H1 (cell line): ENCODE data around the gene OR4A15. TPM values are rescaled to one million over a fixed set of nuclear protein-coding genes. Genes with fewer than 3 reads are reported as not detected.

ENCODE experiments used
- CTCF ChIA-PET: fragments of 300-600 bp; sonication (Branson Sonifier 250); formaldehyde crosslinking; loops from one replicate; lab custom pipeline; 2021; ENCODE audit not compliant: partially characterized antibody; lab: Charles Lee
- POLR2A ChIA-PET: fragments of 300-600 bp; sonication (Branson Sonifier 250); formaldehyde crosslinking; loops from one replicate; lab custom pipeline; 2021; ENCODE audit warnings: inconsistent platforms; ENCODE audit not compliant: partially characterized antibody; lab: Charles Lee
- DNase-seq, 2 experiments: peaks; one replicate each; pipeline versions ENCODE4 v3.0.0 to v3.0.0-alpha.2; 2010 to 2022; ENCODE audit warnings: low spot score in 2 of 2, low read depth in 1 of 2, mixed read lengths in 1 of 2
- FAIRE-seq: peaks from 2 replicates; lab custom pipeline; 2011; peaks lifted over from hg19 to GRCh38; lab: Jason Lieb, UNC
- H2AFZ ChIP-seq: 2 replicates; pipeline ENCODE4 v1.8.1; 2012; ENCODE audit warnings: low read length, inconsistent platforms
- H2AK5ac ChIP-seq: 2 replicates; pipeline ENCODE4 v1.6.1; 2013; ENCODE audit warnings: low read depth, low read length
- H2BK120ac ChIP-seq: replicated peaks from 2 replicates; pipeline ENCODE3; 2013; ENCODE audit warnings: low read depth, low read length, inconsistent platforms
- H2BK12ac ChIP-seq: 2 replicates; pipeline ENCODE4 v1.6.1; 2013; ENCODE audit warnings: low read depth, low read length
- H2BK15ac ChIP-seq: 2 replicates; pipeline ENCODE4 v1.6.1; 2013; ENCODE audit warnings: low read length
- H2BK20ac ChIP-seq: 2 replicates; pipeline ENCODE4 v1.6.1; 2013; ENCODE audit warnings: low read length
- H2BK5ac ChIP-seq: 2 replicates; pipeline ENCODE4 v1.6.1; 2013; ENCODE audit warnings: low read depth, low read length
- H3K14ac ChIP-seq: 2 replicates; pipeline ENCODE4 v1.6.1; 2013; ENCODE audit warnings: inconsistent platforms; ENCODE audit not compliant: insufficient read length
- H3K18ac ChIP-seq: 2 replicates; pipeline ENCODE4 v1.6.1; 2013; ENCODE audit warnings: low read length; ENCODE audit errors: extremely low read depth
- H3K23ac ChIP-seq: 2 replicates; pipeline ENCODE4 v1.6.1; 2013; ENCODE audit warnings: inconsistent platforms; ENCODE audit not compliant: insufficient read length
- H3K23me2 ChIP-seq: 2 replicates; pipeline ENCODE4 v1.6.1; 2013; ENCODE audit warnings: low read depth, low read length
- H3K27ac ChIP-seq: 2 replicates; pipeline ENCODE4 v1.6.1; 2011; ENCODE audit warnings: low read depth, low read length, inconsistent platforms
- H3K27me3 ChIP-seq, 4 experiments: replicated peaks in 1 of 4; 1 replicate in 1 of 4; 2 replicates in 3 of 4; pipeline versions ENCODE4 v1.6.1 to v1.8.1; 2011 to 2013; ENCODE audit warnings: low read length in 3 of 4, mild to moderate bottlenecking in 3 of 4, inconsistent platforms in 2 of 4, mixed read lengths in 2 of 4, moderate library complexity in 1 of 4; ENCODE audit not compliant: control insufficient read depth in 3 of 4, insufficient read depth in 3 of 4; ENCODE audit errors: extremely low read depth in 1 of 4
- H3K36me3 ChIP-seq, 4 experiments: 2 replicates each; pipeline versions ENCODE4 v1.6.1 to v1.8.1; 2011 to 2013; ENCODE audit warnings: mild to moderate bottlenecking in 4 of 4, low read length in 3 of 4, moderate library complexity in 2 of 4, control low read depth in 1 of 4, inconsistent platforms in 1 of 4; ENCODE audit not compliant: insufficient read depth in 4 of 4, control insufficient read depth in 2 of 4
- H3K4ac ChIP-seq: replicated peaks from 2 replicates; pipeline ENCODE3; 2013; ENCODE audit warnings: low read length, low read depth, mixed read lengths, inconsistent platforms; ENCODE audit not compliant: insufficient read length
- H3K4me1 ChIP-seq, 4 experiments: replicated peaks in 1 of 4; 1 replicate in 1 of 4; 2 replicates in 3 of 4; pipeline versions ENCODE4 v1.6.1 to v1.8.1; 2011 to 2013; ENCODE audit warnings: low read length in 3 of 4, inconsistent platforms in 2 of 4, mixed read lengths in 1 of 4; ENCODE audit not compliant: insufficient read depth in 4 of 4, control insufficient read depth in 3 of 4
- H3K4me2 ChIP-seq, 2 experiments: 2 replicates each; pipeline versions ENCODE4 v1.6.1 to v1.8.1; 2011 to 2013; ENCODE audit warnings: low read depth in 2 of 2, low read length in 2 of 2, control low read depth in 1 of 2, inconsistent platforms in 1 of 2, mild to moderate bottlenecking in 1 of 2; ENCODE audit not compliant: insufficient read depth in 1 of 2
- H3K4me3 ChIP-seq, 4 experiments: fragments of 200-600, 300-600 bp in 1 of 4; sonication (generic), shearing (Covaris generic), sonication (Bioruptor Twin) in 1 of 4; 2 replicates each; pipeline versions ENCODE4 v1.5.1 to v1.8.1; 2011 to 2016; ENCODE audit warnings: low read length in 4 of 4, low read depth in 3 of 4, control low read depth in 2 of 4, inconsistent platforms in 2 of 4, mild to moderate bottlenecking in 2 of 4, mixed read lengths in 1 of 4, moderate library complexity in 1 of 4; ENCODE audit not compliant: insufficient read depth in 2 of 4; ENCODE audit errors: extremely low read depth in 1 of 4
- H3K56ac ChIP-seq: replicated peaks from 2 replicates; pipeline ENCODE3; 2013; ENCODE audit warnings: low read depth, mild to moderate bottlenecking, mixed read lengths, low read length, inconsistent platforms; ENCODE audit not compliant: insufficient read length
- H3K79me1 ChIP-seq: 2 replicates; pipeline ENCODE4 v1.6.1; 2013; ENCODE audit warnings: low read depth, low read length, control low read depth
- H3K79me2 ChIP-seq, 2 experiments: 2 replicates each; pipeline versions ENCODE4 v1.6.1 to v1.8.1; 2012 to 2013; ENCODE audit warnings: low read length in 2 of 2, mild to moderate bottlenecking in 2 of 2, inconsistent platforms in 1 of 2; ENCODE audit not compliant: insufficient read depth in 2 of 2, control insufficient read depth in 1 of 2
- H3K9ac ChIP-seq, 4 experiments: replicated peaks in 1 of 4; 1 replicate in 1 of 4; 2 replicates in 3 of 4; pipeline versions ENCODE4 v1.6.1 to v1.8.1; 2011 to 2013; ENCODE audit warnings: low read depth in 3 of 4, low read length in 3 of 4, control low read depth in 2 of 4, mild to moderate bottlenecking in 2 of 4, moderate library complexity in 2 of 4, inconsistent platforms in 1 of 4; ENCODE audit errors: extremely low read depth in 1 of 4
- H3K9me3 ChIP-seq, 2 experiments: 2 replicates each; pipeline versions ENCODE4 v1.6.1 to v1.8.1; 2012 to 2013; ENCODE audit warnings: mild to moderate bottlenecking in 2 of 2, moderate library complexity in 2 of 2, control low read depth in 1 of 2, inconsistent platforms in 1 of 2, low read depth in 1 of 2, low read length in 1 of 2, mixed read lengths in 1 of 2; ENCODE audit not compliant: insufficient read depth in 2 of 2
- H4K20me1 ChIP-seq, 2 experiments: replicated peaks in 1 of 2; 2 replicates each; pipeline versions ENCODE3 to v1.8.1; 2011 to 2013; ENCODE audit warnings: inconsistent platforms in 2 of 2, low read length in 2 of 2, mild to moderate bottlenecking in 1 of 2; ENCODE audit not compliant: insufficient read depth in 2 of 2, control insufficient read depth in 1 of 2
- H4K5ac ChIP-seq: 2 replicates; pipeline ENCODE4 v1.6.1; 2013; ENCODE audit warnings: low read length, low read depth, mixed read lengths, inconsistent platforms; ENCODE audit not compliant: insufficient read length
- H4K8ac ChIP-seq: 2 replicates; pipeline ENCODE4 v1.8.0; 2013; ENCODE audit warnings: mild to moderate bottlenecking, moderate library complexity, low read length, inconsistent platforms; ENCODE audit not compliant: insufficient read depth; ENCODE audit errors: extremely low read depth
- H4K91ac ChIP-seq: replicated peaks from 2 replicates; pipeline ENCODE3; 2013; ENCODE audit warnings: low read length, mixed read lengths, inconsistent platforms; ENCODE audit not compliant: insufficient read length
- RAD21 ChIP-seq, 2 experiments: IDR thresholded peaks in 1 of 2; conservative IDR thresholded peaks in 1 of 2; 2 replicates each; pipeline ENCODE4 v1.6.1; 2011; ENCODE audit warnings: low read depth in 2 of 2, low read length in 2 of 2, improper control_type of control experiment in 1 of 2, inconsistent platforms in 1 of 2, mild to moderate bottlenecking in 1 of 2, moderate library complexity in 1 of 2
- SIX5 ChIP-seq: IDR thresholded peaks from 2 replicates; pipeline ENCODE4 v1.6.1; 2011; ENCODE audit warnings: mild to moderate bottlenecking, low read depth, low read length
- WGBS, 2 experiments: shearing (Covaris generic) in 1 of 2; methylation state at CpG; one replicate each; pipeline versions ENCODE4 v1.1.6 to v1.1.7; 2013 to 2015; ENCODE audit warnings: low lambda C conversion rate in 2 of 2, mixed read lengths in 2 of 2, inconsistent platforms in 1 of 2, low coverage in 1 of 2, missing lambda C conversion rate in 1 of 2; ENCODE audit not compliant: insufficient replicate concordance in 2 of 2, insufficient coverage in 1 of 2, insufficient read length in 1 of 2; ENCODE audit errors: extremely low coverage in 1 of 2, missing lambda C conversion rate in 1 of 2; 5-methylcytosine and 5-hydroxymethylcytosine counted together
- polyA plus RNA-seq, 7 experiments: library from polyadenylated mRNA; depleted of rRNA in 3 of 7; stranded (reverse) in 5 of 7; unstranded in 2 of 7; fragments of >200 nt in 5 of 7; fragments of 200-250 nt in 2 of 7; gene quantifications; 1 replicate in 5 of 7; 2 replicates in 1 of 7; 4 replicates in 1 of 7; pipeline versions ENCODE4 v1.2.1 to v1.2.3, GENCODE V29; 2011 to 2013; ENCODE audit warnings: missing spikeins in 2 of 7, mixed read lengths in 2 of 7
- total RNA-seq: library from RNA; stranded (reverse); fragmentation: NEBNext Ultra II Directional; extraction: Animal tissue kit (Norgen Biotek cat#: 25700); gene quantifications from 2 replicates; pipeline ENCODE4 v1.2.1, GENCODE V29; 2021
- TF ChIP-seq, protein P1 (sequence below), 3 experiments: IDR thresholded peaks; 1 replicate in 2 of 3; 2 replicates in 1 of 3; pipeline versions ENCODE4 v1.5.1 to v1.6.1; 2011; ENCODE audit warnings: low read length in 3 of 3, mild to moderate bottlenecking in 3 of 3, inconsistent platforms in 2 of 3, low read depth in 1 of 3, moderate library complexity in 1 of 3; ENCODE audit not compliant: insufficient read depth in 1 of 3; ENCODE audit errors: control extremely low read depth in 1 of 3

OR4A15 gene
- total and polyA plus RNA-seq, 2 of the 8 experiments (the other 6 are each of a cell fraction or from before 2014, with no cell fraction given), result not detected

DNA sequence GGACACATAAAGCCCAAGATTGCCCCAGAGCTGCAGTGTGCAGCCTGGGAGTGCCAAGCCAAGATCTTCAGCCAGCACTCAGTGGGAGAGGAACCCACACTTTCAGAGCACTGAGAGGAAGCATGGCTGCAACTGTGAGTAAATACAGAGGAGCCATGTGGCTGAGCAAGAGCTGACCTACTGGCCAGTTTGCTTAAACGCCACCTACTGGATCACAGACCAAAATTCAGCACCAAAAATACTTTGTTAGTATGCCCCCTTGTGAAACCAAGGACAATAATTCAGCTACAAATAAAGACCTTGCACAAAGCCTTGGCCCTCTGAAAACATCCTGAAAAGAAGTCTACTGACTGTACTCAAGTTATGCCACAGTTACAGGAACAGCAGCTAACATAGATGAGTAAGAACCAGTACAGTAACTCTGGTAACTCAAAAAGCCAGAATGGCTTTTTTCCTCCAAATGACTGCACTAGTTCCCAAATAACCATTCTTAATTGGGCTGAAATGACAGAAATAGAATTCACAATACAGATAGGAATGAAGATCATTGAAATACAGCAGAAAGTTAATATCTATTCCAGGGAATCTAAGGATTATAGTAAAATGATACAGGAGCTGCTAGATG, 10.1 kb upstream of the OR4A15 start:
- Histone ChIP-seq H2AFZ (no peak overlapping the region), H3K79me1 (no peaks in the 10 kb centered on the region), H4K20me1 (no peaks in the 10 kb centered on the region), H3K27ac (no peak overlapping the region), H3K18ac (no peak overlapping the region), H2BK5ac (no peak overlapping the region), H4K8ac (no peak overlapping the region), H2AK5ac (no peak overlapping the region), H3K4me3 (no peak overlapping the region), H2BK12ac (no peak overlapping the region), H4K5ac (no peak overlapping the region), H3K9ac (no peak overlapping the region), H3K4ac (no peak overlapping the region), H3K23ac (no peak overlapping the region), H3K9me3 (peaks cover 62 to 64% of the 10 kb centered on the region in 2 experiments), H2BK15ac (no peak overlapping the region), H3K4me1 (no peaks in the 10 kb centered on the region), H2BK120ac (no peak overlapping the region), H3K27me3 (no peaks in the 10 kb centered on the region), H3K36me3 (no peaks in the 10 kb centered on the region), H3K79me2 (no peaks in the 10 kb centered on the region), H3K14ac (no peak overlapping the region), H3K23me2 (no peaks in the 10 kb centered on the region), H4K91ac (no peak overlapping the region), H2BK20ac (no peak overlapping the region), H3K56ac (no peak overlapping the region), H3K4me2 (no peak overlapping the region)
- WGBS, 2 experiments, result 31% methylated on average over 1 of the region's 1 CpG; no CpG with 5 or more reads in 1 of the 2 experiments
- CTCF ChIA-PET, result no interaction called here
- POLR2A ChIA-PET, result no interaction called here
- peak; percentile 28 to 30; a peak in 2 of 4 replicates for TF ChIP-seq RAD21 (IDR thresholded peaks at IDR 0.05 in 1 of 2, conservative IDR thresholded peaks at IDR 0.05 in 1 of 2; ENCODE audit: low read depth in 2 of 2, low read length in 2 of 2)
- no peak for TF ChIP-seq SIX5
- TF ChIP-seq, protein P1, sequence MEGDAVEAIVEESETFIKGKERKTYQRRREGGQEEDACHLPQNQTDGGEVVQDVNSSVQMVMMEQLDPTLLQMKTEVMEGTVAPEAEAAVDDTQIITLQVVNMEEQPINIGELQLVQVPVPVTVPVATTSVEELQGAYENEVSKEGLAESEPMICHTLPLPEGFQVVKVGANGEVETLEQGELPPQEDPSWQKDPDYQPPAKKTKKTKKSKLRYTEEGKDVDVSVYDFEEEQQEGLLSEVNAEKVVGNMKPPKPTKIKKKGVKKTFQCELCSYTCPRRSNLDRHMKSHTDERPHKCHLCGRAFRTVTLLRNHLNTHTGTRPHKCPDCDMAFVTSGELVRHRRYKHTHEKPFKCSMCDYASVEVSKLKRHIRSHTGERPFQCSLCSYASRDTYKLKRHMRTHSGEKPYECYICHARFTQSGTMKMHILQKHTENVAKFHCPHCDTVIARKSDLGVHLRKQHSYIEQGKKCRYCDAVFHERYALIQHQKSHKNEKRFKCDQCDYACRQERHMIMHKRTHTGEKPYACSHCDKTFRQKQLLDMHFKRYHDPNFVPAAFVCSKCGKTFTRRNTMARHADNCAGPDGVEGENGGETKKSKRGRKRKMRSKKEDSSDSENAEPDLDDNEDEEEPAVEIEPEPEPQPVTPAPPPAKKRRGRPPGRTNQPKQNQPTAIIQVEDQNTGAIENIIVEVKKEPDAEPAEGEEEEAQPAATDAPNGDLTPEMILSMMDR (IDR thresholded peaks at IDR 0.05; ENCODE audit: control extremely low read depth in 1 of 3, insufficient read depth in 1 of 3, low read depth in 1 of 3, low read length in 3 of 3), result peak in 2 of 3 experiments; percentile 23 to 53; a peak in 3 of 4 replicates
- DNase-seq, result no peak
- FAIRE-seq, result no peak
